Head of caudate nucleus (tissue), 42 donors: ENCODE results near the gene AK2.
"Not testable (repeated sequence)": the region's sequence is repeated elsewhere in the genome, so short reads cannot be mapped to it uniquely, and the experiment has no call there.

Experiments used
- DNase-seq, 42 donors: peaks; one replicate each; pipeline versions ENCODE4 v3.0.0 to v3.0.0-alpha.2; 2020 to 2021; ENCODE audit warnings: mixed read lengths in 7 of 42
- intact Hi-C: fragments of 100-400 bp; cut with DNase I; formaldehyde crosslinking; loops from one replicate; pipeline ENCODE4 v1.15.0; 2022

AK2 gene

DNA sequence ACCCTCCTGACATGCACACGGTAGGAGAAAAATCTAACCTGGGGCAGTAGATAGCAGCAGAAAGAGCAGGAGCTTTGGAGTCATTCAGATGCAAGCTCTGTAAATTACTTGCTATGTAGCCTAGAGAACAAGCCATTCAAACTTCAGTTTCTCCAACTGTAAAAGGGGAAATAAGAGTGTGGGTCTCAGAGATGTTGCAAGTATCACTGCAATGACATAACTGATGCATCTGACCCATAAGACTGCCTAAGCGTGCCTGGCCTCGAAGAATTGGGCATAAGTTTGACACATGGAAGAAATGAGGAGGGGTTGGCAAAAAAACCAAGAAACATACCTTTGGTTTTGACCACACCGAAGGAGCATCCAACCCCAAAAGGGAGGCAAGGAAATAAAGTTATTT lies 5.2 kb downstream of the AK2 start:
- intact Hi-C loops, result loop anchor here (10.0 kb wide), 1 partner anchor 53 kb away; the partner anchor contains the start of gene AZIN2
- no peak for DNase-seq

GRCh38 chr1:33030575-33030974 lies 6.1 kb downstream of the AK2 start:
- intact Hi-C loops, result loop anchor here (10.0 kb wide), 1 partner anchor 54 kb away; the partner anchor contains the start of gene AZIN2
- DNase-seq, result no peak

DNA sequence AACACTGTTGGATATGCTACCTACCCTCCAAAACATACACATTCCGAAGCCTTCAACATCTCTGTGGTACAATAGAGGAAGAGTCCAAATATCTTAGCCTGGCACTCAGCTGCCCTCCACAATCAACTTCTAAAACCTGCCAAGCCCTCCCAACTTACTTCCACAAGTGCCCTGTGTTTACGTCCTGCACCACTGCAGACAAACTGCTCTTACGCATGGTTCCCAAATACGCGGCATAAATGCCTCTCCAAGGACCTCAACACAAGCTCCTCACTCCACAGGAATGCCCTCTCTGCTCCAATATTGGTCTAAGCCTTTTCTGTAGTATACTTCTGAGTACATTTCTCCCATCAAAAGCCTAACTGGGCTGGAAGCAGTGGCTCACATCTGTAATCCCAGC lies 6.8 kb downstream of the AK2 start:
- intact Hi-C loops, result loop anchor here (10.0 kb wide), 1 partner anchor 55 kb away; the partner anchor contains the start of gene AZIN2

DNA sequence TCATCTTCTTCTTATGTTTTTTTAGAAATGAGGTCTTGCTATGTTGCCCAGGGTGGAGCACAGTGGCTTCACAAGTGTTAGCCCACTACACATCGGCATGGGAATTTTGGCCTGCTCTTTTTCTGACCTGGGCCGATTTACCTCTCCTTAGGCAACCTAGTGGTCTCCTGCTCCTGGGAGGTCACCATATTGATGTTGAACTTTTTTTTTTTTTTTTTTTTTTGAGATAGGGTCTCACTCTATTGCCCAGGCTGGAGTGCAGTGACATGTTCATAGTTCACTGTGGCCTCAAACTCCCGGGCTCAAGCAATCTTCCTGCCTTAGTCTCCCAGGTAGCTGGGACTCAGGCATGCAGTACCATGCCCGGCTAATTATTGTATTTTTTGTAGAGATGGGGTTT lies 7.5 kb downstream of the AK2 start:
- no peak for DNase-seq
- intact Hi-C loops, result no loop called here

More for the DNA sequence above, 6.8 kb downstream of the AK2 start:
- DNase-seq, result no peak

DNA sequence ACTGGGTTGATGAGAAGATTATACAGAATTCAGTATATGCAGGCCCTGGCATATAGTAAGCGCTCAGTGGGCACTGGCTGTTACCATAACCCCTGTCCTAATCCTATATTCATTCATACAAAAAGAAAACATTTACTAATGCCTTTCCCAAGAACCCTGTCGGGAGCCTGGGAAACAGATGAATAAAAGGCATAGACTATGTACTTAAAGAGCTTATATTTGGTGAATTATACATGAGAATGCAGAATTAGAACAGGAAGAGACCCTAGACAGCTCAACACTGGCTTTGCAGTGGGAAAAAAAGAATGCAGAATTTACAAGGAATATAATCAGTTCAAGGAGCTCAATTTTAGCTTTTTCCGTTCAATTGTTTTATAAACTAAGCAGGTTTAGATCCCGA lies 10.9 kb downstream of the AK2 start:
- intact Hi-C loops, result no loop called here
- DNase-seq, result no peak

- intact Hi-C loops, result no loop called here
- DNase-seq, result no peak
Observed at GRCh38 chr1:33025180-33025569, 11.5 kb downstream of the AK2 start.

GRCh38 chr1:33024430-33025179 lies 12.1 kb downstream of the AK2 start:
- DNase-seq, intact Hi-C loops: not testable (repeated sequence)

DNA sequence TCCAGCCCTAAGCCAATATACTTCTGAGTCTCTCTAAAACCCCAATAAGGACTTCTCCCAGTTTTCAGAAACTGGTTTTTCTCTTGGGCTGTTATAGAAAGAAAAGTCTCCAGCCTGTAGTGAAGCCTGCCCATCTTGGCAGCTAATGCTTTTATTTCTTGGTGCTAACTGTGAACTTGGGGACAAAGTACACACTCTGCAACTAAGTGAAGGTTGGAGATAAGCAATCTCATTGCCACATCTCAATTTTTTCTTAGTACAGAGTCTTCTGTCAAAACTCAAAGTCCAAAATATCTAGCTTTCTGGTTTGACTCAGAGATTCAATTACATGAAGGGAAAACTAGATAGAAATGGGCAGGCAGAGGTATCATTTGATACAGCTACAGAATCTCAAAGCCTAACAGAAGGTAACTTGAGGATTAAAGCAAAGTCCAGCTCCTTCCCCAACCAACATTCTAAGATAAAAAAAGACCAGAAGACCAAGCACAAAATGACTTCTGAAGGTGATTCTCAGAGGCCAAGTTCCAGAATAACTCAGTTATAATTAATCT lies 14.0 kb downstream of the AK2 start:
- DNase-seq, result no peak
- intact Hi-C loops, result no loop called here

DNA sequence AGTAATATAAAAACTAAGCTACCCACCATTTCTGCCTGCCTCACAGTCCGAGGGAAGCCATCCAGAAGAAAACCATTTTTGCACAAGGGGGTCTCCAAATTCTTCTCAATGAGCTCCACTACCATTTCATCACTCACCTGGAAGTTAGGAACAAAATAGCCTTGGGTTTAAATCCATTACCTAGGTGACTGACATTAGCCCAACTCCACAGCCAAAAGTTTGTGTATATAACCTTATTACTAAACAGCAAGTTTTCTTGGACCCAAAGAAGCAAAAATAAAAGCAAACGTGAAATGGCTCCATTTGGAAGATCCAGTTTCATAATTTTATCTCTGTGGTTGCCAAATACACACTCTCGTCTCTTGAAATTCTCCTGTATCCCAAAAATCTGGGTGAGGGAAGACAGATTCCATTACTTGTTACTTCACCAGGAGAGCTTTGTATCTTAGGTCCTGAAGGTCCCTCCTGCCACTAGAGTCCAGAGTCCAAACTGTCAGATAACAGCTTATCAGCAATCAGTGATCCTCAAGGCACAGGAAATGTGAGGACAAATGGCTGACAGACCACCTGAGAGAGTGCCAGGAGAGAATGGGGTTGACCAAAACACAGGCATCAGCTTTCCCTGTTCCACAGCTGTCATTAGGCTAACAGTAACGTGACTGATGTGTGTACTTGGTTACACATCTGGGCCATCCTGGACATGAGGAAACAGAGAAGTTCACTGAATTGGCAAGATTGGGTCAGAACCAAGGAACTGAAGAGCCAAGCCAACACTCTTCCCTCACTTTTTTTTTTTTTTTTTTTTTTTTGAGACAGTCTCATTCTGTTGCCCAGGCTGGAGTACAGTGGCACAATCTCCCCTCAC lies 14.9 kb downstream of the AK2 start:
- intact Hi-C loops, result no loop called here
- DNase-seq, result no peak

GRCh38 chr1:33018112-33018511 lies 18.6 kb downstream of the AK2 start:
- intact Hi-C loops, result no loop called here
- no peak for DNase-seq

- DNase-seq, result no peak
- intact Hi-C loops, result no loop called here
Observed at GRCh38 chr1:33017175-33017574, 19.5 kb downstream of the AK2 start.

GRCh38 chr1:33015216-33015615 lies 21.5 kb downstream of the AK2 start:
- intact Hi-C loops, result no loop called here
- peak in 1 of 42 donors; percentile 55 for DNase-seq

DNA sequence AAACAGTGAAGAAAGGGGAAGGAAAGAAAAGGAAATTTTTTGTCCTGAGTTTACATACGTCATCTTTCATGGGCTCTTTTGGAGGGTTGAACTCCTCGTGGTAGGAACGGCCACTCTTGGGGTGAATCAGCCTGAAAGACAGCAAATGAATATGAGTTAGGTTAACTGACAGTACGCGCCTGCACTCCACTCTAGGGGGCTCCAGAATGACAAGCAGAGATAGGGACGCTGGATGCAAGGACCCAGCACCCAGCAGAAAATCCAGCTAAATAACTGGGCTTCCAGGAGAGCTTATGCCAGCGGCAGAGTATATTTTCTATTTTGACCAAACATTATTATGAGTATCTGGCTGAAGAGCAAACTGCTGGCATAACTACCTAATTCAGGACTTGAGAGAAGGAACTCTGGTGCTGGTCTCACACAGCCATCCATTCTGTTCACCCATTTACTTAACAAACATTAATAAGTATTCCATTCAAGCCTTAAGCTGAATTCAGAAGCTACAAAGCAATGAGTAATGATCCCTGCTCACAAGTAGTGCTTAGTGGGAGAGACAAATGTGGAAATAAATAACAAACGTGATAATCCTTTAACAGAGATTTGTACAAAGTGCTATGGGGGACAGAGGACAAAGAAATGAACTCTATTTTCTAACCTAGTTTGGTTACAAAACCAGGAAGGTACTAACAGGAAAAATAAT lies 22.1 kb downstream of the AK2 start:
- DNase-seq, result peak in 27 of 42 donors; percentile 19 to 75 (median 39)
- intact Hi-C loops, result no loop called here

DNA sequence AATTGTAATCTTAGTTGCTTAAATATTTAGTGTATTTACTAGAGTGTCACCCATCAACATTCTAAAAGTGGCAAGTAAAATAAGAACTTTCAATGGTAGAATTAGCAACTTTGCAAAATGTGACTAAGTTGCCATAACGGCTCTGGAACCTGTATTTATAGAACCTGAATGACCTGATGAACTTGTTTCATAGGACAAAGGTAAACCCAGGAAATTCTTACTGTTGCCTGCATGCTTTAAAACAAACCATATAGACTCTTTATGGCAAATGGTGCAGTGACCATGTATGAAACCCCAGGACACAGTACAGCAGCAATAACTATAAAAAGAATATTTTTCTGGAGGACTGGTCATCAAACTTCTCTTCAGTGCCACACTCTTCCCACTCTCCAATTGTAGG lies 22.9 kb downstream of the AK2 start:
- intact Hi-C loops, result no loop called here
- no peak for DNase-seq

- no peak for DNase-seq
- intact Hi-C loops, result no loop called here
Observed at GRCh38 chr1:33012165-33012564, 24.5 kb downstream of the AK2 start.

- intact Hi-C loops, result no loop called here
- DNase-seq, result peak in 7 of 42 donors; percentile 31 to 63 (median 44)
Observed at GRCh38 chr1:33010932-33011731, 25.6 kb downstream of the AK2 start.

DNA sequence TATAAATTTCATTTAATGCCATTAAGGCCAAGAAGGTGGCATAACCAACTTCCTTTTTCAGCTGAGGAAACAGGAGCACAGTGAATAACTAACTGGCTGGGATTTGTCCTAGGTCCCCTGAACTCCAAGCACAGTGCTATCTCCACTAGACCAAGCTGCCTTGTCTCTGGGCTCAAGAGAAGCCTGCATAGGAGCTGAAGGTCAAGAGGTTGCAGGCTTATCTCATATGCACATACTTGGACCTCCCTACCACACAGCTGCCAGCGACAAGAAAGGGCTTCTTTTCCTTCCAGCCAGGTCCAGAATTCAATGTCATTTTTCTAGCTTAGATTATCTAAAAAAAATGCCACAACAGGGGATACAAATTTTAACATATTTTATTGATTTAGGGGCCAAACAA lies 27.1 kb downstream of the AK2 start:
- DNase-seq, result no peak
- intact Hi-C loops, result loop anchor here (10.0 kb wide), 1 partner anchor 75 kb away; no protein-coding TSS in a partner anchor
